GM19025 (cell line): ENCODE measurements around the gene CLTRN.

Source experiments
- ATAC-seq: cut with Tn5 transposase; IDR thresholded peaks from one replicate; pipeline ENCODE4 v1.9.1; 2021; ENCODE audit warnings: mild to moderate bottlenecking, low read depth, moderate library complexity; ENCODE audit not compliant: unreplicated experiment

Gene CLTRN

GRCh38 chrX:15579778-15580747 is 84.5 kb downstream of the CLTRN start:
- no peak for ATAC-seq
